Mesenchymal stem cell (in vitro differentiated cells and primary cell): ENCODE results near the gene HTT.
A peak's percentile ranks its signal among the peaks of the same experiment; 100 is the strongest.

ENCODE experiments used
- DNase-seq: peaks from one replicate; pipeline ENCODE4 v3.0.0-alpha.2; 2013
- H2AFZ ChIP-seq: one replicate; pipeline ENCODE4 v1.6.1; 2013; ENCODE audit warnings: low read depth, mild to moderate bottlenecking, control low read depth, inconsistent platforms, low read length, moderate library complexity
- H2AK5ac ChIP-seq: 2 replicates; pipeline ENCODE4 v1.6.1; 2013; ENCODE audit warnings: low read length, moderate library complexity, mild to moderate bottlenecking, inconsistent platforms; ENCODE audit not compliant: severe bottlenecking
- H2BK120ac ChIP-seq: one replicate; pipeline ENCODE4 v1.6.1; 2013; ENCODE audit warnings: low read depth, mild to moderate bottlenecking, inconsistent platforms, low read length, moderate library complexity
- H2BK12ac ChIP-seq, 2 experiments: one replicate each; pipeline ENCODE4 v1.6.1; 2013; ENCODE audit warnings: inconsistent platforms in 2 of 2, low read length in 2 of 2, mild to moderate bottlenecking in 2 of 2, moderate library complexity in 2 of 2, control low read depth in 1 of 2
- H2BK15ac ChIP-seq: one replicate; pipeline ENCODE4 v1.6.1; 2013; ENCODE audit warnings: mild to moderate bottlenecking, low read depth, inconsistent platforms; ENCODE audit not compliant: poor library complexity, severe bottlenecking
- H2BK5ac ChIP-seq: 2 replicates; pipeline ENCODE4 v1.6.1; 2013; ENCODE audit warnings: low read depth, mild to moderate bottlenecking, low read length, control low read depth, inconsistent platforms; ENCODE audit not compliant: poor library complexity, severe bottlenecking
- H3K14ac ChIP-seq, 2 experiments: one replicate each; pipeline ENCODE4 v1.6.1; 2013; ENCODE audit warnings: inconsistent platforms in 2 of 2, low read length in 2 of 2, control low read depth in 1 of 2, mild to moderate bottlenecking in 1 of 2, moderate library complexity in 1 of 2
- H3K18ac ChIP-seq, 2 experiments: one replicate each; pipeline ENCODE4 v1.6.1; 2013; ENCODE audit warnings: inconsistent platforms in 2 of 2, low read length in 2 of 2, control low read depth in 1 of 2, low read depth in 1 of 2, mild to moderate bottlenecking in 1 of 2
- H3K23ac ChIP-seq, 2 experiments: one replicate each; pipeline ENCODE4 v1.6.1; 2013; ENCODE audit warnings: inconsistent platforms in 2 of 2, low read length in 2 of 2, mild to moderate bottlenecking in 2 of 2, moderate library complexity in 2 of 2, control low read depth in 1 of 2
- H3K27ac ChIP-seq: 2 replicates; pipeline ENCODE4 v1.5.1; 2013; ENCODE audit warnings: mild to moderate bottlenecking, moderate library complexity, low read length, control low read depth, inconsistent platforms; ENCODE audit not compliant: poor library complexity, severe bottlenecking
- H3K27me3 ChIP-seq, 2 experiments: 2 replicates each; pipeline versions ENCODE4 v1.6.1 to v1.7.0; 2013; ENCODE audit warnings: low read length in 2 of 2, mild to moderate bottlenecking in 2 of 2, moderate library complexity in 2 of 2, control low read depth in 1 of 2, inconsistent platforms in 1 of 2; ENCODE audit not compliant: control insufficient read depth in 1 of 2, insufficient read depth in 1 of 2
- H3K36me3 ChIP-seq, 2 experiments: 2 replicates each; pipeline versions ENCODE4 v1.6.1 to v1.7.0; 2013; ENCODE audit warnings: low read length in 2 of 2, control low read depth in 1 of 2, inconsistent platforms in 1 of 2, low read depth in 1 of 2, mild to moderate bottlenecking in 1 of 2; ENCODE audit not compliant: insufficient read depth in 2 of 2, control insufficient read depth in 1 of 2
- H3K4ac ChIP-seq, 2 experiments: one replicate each; pipeline ENCODE4 v1.6.1; 2013; ENCODE audit warnings: inconsistent platforms in 2 of 2, low read length in 2 of 2, mild to moderate bottlenecking in 2 of 2, moderate library complexity in 2 of 2, control low read depth in 1 of 2, low read depth in 1 of 2
- H3K4me1 ChIP-seq: 2 replicates; pipeline ENCODE4 v1.6.1; 2013; ENCODE audit warnings: low read depth, low read length, control low read depth; ENCODE audit not compliant: control insufficient read depth, insufficient read depth
- H3K4me2 ChIP-seq: 2 replicates; pipeline ENCODE4 v1.6.1; 2013; ENCODE audit warnings: low read length, mild to moderate bottlenecking, inconsistent platforms; ENCODE audit not compliant: poor library complexity, severe bottlenecking
- H3K4me3 ChIP-seq, 2 experiments: 2 replicates each; pipeline versions ENCODE4 v1.5.1 to v1.7.0; 2013; ENCODE audit warnings: low read length in 2 of 2, mild to moderate bottlenecking in 2 of 2, control low read depth in 1 of 2, low read depth in 1 of 2; ENCODE audit not compliant: insufficient read depth in 1 of 2
- H3K79me1 ChIP-seq: replicated peaks from 2 replicates; pipeline ENCODE4 v1.6.1; 2013; ENCODE audit warnings: mild to moderate bottlenecking, control low read depth, low read length, inconsistent platforms; ENCODE audit not compliant: poor library complexity, severe bottlenecking
- H3K9ac ChIP-seq: 2 replicates; pipeline ENCODE4 v1.7.0; 2013; ENCODE audit warnings: mild to moderate bottlenecking, low read length, moderate library complexity
- H3K9me3 ChIP-seq: 2 replicates; pipeline ENCODE4 v1.7.0; 2013; ENCODE audit warnings: mild to moderate bottlenecking, low read length; ENCODE audit not compliant: control insufficient read depth
- H4K8ac ChIP-seq: one replicate; pipeline ENCODE4 v1.6.1; 2013; ENCODE audit warnings: inconsistent platforms, mild to moderate bottlenecking, low read length, moderate library complexity
- H4K91ac ChIP-seq: one replicate; pipeline ENCODE4 v1.6.1; 2013; ENCODE audit warnings: mild to moderate bottlenecking, low read length, inconsistent platforms
- WGBS: methylation state at CpG from one replicate; pipeline ENCODE4 v1.1.7; 2013; ENCODE audit warnings: mixed read lengths; 5-methylcytosine and 5-hydroxymethylcytosine counted together

HTT gene

DNA sequence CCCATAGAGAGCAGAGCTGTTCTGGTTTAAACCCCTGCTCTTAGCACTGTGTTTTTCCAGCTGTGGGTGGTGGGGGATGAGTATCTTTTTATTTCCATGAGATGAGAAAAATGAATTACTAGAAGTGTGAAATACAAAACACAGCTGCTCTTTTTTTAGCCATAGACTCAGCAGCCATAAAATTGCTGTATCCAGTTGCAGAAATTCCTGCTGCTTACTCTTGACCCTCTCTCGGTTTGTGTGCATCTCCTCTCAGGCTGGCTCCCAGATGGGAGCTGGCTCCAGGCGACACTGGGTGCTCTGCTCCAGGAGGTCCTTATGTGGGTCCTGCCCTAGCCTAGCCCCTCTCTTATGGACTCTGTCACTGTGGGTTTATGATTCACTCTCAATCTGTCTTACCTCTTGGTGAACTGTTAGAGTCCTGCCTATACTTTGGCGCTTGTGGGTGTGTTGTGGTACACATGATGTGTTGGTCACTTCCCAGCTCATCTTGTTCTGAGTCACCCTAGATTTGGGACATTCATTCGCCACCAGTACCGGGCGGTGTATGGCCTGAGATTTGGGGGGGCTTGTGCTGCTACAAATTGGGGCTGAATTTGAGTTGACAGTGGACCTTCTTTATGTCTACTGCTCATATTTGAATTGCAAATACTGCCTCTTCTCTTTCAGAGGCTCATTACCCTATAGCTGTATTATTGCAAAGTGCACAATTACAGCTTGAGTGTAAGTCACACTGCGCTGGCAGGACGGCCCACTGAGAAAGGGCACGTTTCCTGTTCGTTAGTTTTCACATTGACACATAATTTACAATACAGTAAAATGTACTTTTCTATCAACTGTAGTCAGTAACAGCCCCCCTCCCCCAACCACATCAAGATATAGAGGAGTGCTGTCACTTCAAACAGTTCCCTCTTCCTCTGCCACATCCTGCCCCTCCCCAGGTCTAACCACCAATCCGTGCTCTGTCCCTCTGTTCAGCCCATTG is 127.5 kb downstream of the HTT start:
- 93% methylated on average over 11 of the region's 11 CpGs for WGBS
- Histone ChIP-seq H4K91ac (no peak overlapping the region), H3K4ac (no peak overlapping the region), H3K9ac (no peak overlapping the region), H2AK5ac (no peak overlapping the region), H3K14ac (no peak overlapping the region), H3K27ac (no peak overlapping the region), H3K27me3 (no peaks in the 10 kb centered on the region), H3K4me3 (no peak overlapping the region), H2AFZ (no peak overlapping the region), H3K18ac (no peak overlapping the region), H2BK15ac (no peak overlapping the region), H2BK12ac (no peak overlapping the region), H2BK5ac (no peak overlapping the region), H3K23ac (no peak overlapping the region), H3K36me3 (peaks cover 49 to 52% of the 10 kb centered on the region in 2 experiments), H3K79me1 (peaks cover 23% of the 10 kb centered on the region), H3K4me1 (no peaks in the 10 kb centered on the region), H3K9me3 (no peaks in the 10 kb centered on the region), H2BK120ac (no peak overlapping the region), H4K8ac (no peak overlapping the region), H3K4me2 (no peak overlapping the region)
- DNase-seq, result peak; percentile 16

DNA sequence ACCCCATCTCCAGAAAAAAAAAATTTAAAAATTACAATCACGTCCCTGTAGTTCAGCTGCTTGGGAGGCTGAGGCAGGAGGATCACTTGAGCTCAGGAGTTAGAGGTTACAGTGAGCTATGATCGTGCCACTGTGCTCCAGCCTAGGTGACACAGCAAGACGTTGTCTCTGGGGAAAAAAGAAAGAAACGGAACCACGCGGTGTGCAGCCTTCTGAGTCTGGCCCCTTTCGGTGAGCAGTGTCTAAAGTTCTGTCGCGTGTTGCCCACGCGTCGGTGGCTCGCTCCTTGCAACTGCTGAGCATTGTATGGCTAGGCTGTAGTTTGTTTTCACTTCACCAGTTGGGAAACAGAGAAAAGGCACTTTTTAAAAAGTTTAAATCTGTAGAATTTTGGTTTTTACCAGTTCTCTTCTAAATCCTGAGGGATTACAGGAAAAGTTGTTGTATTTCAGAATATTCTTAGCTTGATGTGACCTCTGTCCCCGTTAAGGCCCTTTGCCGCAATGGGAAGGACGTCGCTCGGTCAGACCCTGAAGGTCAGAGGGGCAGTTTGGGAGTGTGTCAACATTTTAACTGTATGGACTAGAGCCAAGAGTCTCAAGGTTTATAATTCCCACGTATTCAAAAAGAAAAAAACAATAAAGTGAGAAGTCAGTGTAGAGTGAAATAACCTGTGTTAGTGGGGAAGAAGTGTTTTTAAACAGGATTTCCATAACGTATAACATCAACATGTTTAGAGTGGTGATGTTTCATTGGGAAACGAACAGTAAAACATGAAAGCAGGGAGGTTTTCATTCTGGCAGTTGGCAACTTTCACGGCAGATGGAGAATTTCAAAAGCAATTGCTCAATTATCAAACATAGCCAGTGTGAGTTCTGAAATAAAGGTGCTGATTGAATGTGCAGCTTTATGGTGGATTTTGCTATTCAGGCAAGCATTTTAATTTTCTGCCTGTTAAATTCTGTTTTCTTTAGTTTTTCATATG is 128.6 kb downstream of the HTT start:
- Histone ChIP-seq H3K4me1 (no peaks in the 10 kb centered on the region), H3K9ac (peak overlapping the region; percentile 56), H3K14ac (no peak overlapping the region), H2BK15ac (no peak overlapping the region), H3K4me3 (no peak overlapping the region), H3K23ac (no peak overlapping the region), H3K36me3 (peaks cover 44 to 53% of the 10 kb centered on the region in 2 experiments), H3K79me1 (peaks cover 15% of the 10 kb centered on the region), H3K27me3 (no peaks in the 10 kb centered on the region), H2BK12ac (no peak overlapping the region), H4K8ac (no peak overlapping the region), H3K9me3 (no peaks in the 10 kb centered on the region), H4K91ac (no peak overlapping the region), H2AFZ (no peak overlapping the region), H3K18ac (no peak overlapping the region), H3K4me2 (no peak overlapping the region), H3K4ac (no peak overlapping the region), H2AK5ac (no peak overlapping the region), H2BK120ac (no peak overlapping the region), H3K27ac (no peak overlapping the region), H2BK5ac (no peak overlapping the region)
- WGBS, result 97% methylated on average over 22 of the region's 22 CpGs
- DNase-seq, result no peak

DNA sequence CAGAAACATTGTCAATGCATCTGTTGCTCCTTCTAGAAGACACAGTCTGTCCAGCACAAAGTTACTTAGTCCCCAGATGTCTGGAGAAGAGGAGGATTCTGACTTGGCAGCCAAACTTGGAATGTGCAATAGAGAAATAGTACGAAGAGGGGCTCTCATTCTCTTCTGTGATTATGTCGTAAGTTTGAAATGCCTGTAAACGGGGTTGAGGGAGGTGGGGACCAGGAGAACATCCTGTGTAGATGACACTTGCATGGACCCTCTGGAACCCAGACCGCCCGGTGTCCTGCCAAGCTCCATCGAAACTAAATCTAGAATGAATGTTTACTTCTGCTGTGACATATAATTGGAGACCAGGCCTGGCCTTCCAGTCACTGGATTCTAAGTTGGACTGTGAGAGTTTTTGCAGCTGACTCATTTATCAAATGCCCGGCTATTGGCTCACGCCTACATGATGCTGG is 129.5 kb downstream of the HTT start:
- H2AFZ ChIP-seq, result no peak overlapping the region
- no peak overlapping the region for H2BK5ac ChIP-seq
- peak overlapping the region in 1 of 2 experiments; percentile 41 for H3K4me3 ChIP-seq
- H3K27ac ChIP-seq, result no peak overlapping the region
- H3K4ac ChIP-seq, result no peak overlapping the region
- no peak overlapping the region for H2BK12ac ChIP-seq
- DNase-seq, result peak; percentile 58
- H4K91ac ChIP-seq, result no peak overlapping the region
- H2AK5ac ChIP-seq, result no peak overlapping the region
- H3K9ac ChIP-seq, result peak overlapping the region; percentile 56
- H3K4me1 ChIP-seq, result no peaks in the 10 kb centered on the region
- H3K9me3 ChIP-seq, result no peaks in the 10 kb centered on the region
- peaks cover 40 to 55% of the 10 kb centered on the region in 2 experiments for H3K36me3 ChIP-seq
- no peaks in the 10 kb centered on the region for H3K27me3 ChIP-seq
- H2BK15ac ChIP-seq, result no peak overlapping the region
- peaks cover 10% of the 10 kb centered on the region for H3K79me1 ChIP-seq
- no peak overlapping the region for H4K8ac ChIP-seq
- H3K14ac ChIP-seq, result no peak overlapping the region
- no peak overlapping the region for H3K23ac ChIP-seq
- WGBS, result 74% methylated on average over 8 of the region's 8 CpGs
- no peak overlapping the region for H2BK120ac ChIP-seq
- H3K18ac ChIP-seq, result no peak overlapping the region
- H3K4me2 ChIP-seq, result no peak overlapping the region
